SK-N-SH treated with all-trans-retinoic acid at 6 μM for 48 hours (cell line): Measurements from ENCODE around the gene OR2A5.

Source experiments
- ARNTL ChIP-seq: fragments of 450-650 bp; formaldehyde crosslinking; IDR thresholded peaks from 2 replicates; pipeline ENCODE4 v1.5.0; 2020; ENCODE audit warnings: low read depth, mild to moderate bottlenecking, moderate library complexity, borderline replicate concordance
- CSDC2 ChIP-seq: fragments of 250-450 bp; sonication (Bioruptor Pico); IDR thresholded peaks from 2 replicates; pipeline ENCODE4 v1.5.0; 2020; ENCODE audit warnings: mild to moderate bottlenecking, moderate library complexity
- GLIS3 ChIP-seq: fragments of 250-450 bp; sonication (Bioruptor Pico); IDR thresholded peaks from 2 replicates; pipeline ENCODE4 v1.5.0; 2020; ENCODE audit warnings: mild to moderate bottlenecking, moderate library complexity
- OSR1 ChIP-seq: fragments of 250-450 bp; sonication (Bioruptor Pico); IDR thresholded peaks from 2 replicates; pipeline ENCODE4 v1.8.0; 2022; ENCODE audit warnings: moderate library complexity, mild to moderate bottlenecking, inconsistent platforms
- ZC3H10 ChIP-seq: fragments of 250-450 bp; sonication (Bioruptor Pico); IDR thresholded peaks from 2 replicates; pipeline ENCODE4 v1.5.1; 2021; ENCODE audit warnings: mild to moderate bottlenecking, moderate library complexity
- ZFP30 ChIP-seq: fragments of 450-650 bp; formaldehyde crosslinking; IDR thresholded peaks from 2 replicates; pipeline ENCODE4 v1.5.0; 2022; ENCODE audit warnings: mild to moderate bottlenecking, moderate library complexity
- ZNF565 ChIP-seq: fragments of 450-650 bp; formaldehyde crosslinking; conservative IDR thresholded peaks from 2 replicates; pipeline ENCODE4 v1.5.0; 2020; ENCODE audit warnings: low read depth, mild to moderate bottlenecking, moderate library complexity
- ZNF8 ChIP-seq: fragments of 450-650 bp; formaldehyde crosslinking; IDR thresholded peaks from 2 replicates; pipeline ENCODE4 v1.5.0; 2020; ENCODE audit warnings: mild to moderate bottlenecking, moderate library complexity
- TF ChIP-seq, protein P1 (sequence below): fragments of 250-450 bp; sonication (Bioruptor Pico); IDR thresholded peaks from 2 replicates; pipeline ENCODE4 v1.5.1; 2021; ENCODE audit warnings: mild to moderate bottlenecking, moderate library complexity
- TF ChIP-seq, protein P2 (sequence below): fragments of 250-450 bp; sonication (Bioruptor Pico); IDR thresholded peaks from 2 replicates; pipeline ENCODE4 v1.8.0; 2020; ENCODE audit warnings: mild to moderate bottlenecking, moderate library complexity, borderline replicate concordance
- TF ChIP-seq, protein P3 (sequence below): fragments of 250-450 bp; sonication (Bioruptor Pico); IDR thresholded peaks from 2 replicates; pipeline ENCODE4 v1.5.1; 2020; ENCODE audit warnings: low read depth, mild to moderate bottlenecking, moderate library complexity

DNA sequence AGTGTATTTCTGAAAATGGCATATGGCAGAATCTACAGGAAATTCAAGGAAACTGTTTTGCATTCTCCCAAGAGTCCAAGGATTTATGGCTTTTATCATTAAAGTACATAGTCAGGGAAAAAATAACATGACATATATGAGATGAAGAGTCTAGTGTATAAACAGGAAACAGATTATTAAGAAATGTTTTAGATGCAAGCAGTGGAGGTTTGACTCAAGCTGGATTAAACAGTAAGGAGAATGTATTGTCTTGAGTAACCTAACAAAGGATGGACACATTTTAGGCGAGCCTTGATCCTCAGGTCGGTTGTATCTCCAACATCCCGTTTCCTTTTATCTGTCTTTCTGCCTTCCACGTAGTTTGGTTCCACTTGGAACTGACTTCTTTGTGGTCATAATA lies 30.7 kb upstream of the OR2A5 start:
- TF ChIP-seq, protein P1, sequence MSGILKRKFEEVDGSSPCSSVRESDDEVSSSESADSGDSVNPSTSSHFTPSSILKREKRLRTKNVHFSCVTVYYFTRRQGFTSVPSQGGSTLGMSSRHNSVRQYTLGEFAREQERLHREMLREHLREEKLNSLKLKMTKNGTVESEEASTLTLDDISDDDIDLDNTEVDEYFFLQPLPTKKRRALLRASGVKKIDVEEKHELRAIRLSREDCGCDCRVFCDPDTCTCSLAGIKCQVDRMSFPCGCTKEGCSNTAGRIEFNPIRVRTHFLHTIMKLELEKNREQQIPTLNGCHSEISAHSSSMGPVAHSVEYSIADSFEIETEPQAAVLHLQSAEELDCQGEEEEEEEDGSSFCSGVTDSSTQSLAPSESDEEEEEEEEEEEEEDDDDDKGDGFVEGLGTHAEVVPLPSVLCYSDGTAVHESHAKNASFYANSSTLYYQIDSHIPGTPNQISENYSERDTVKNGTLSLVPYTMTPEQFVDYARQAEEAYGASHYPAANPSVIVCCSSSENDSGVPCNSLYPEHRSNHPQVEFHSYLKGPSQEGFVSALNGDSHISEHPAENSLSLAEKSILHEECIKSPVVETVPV (CRISPR knock-in tag) = no peak
- TF ChIP-seq ZC3H10 (CRISPR knock-in tag) (no peak), ZNF8 (CRISPR knock-in tag) (no peak), GLIS3 (CRISPR knock-in tag) (no peak), ZFP30 (CRISPR knock-in tag) (no peak), ZNF565 (CRISPR knock-in tag) (no peak), OSR1 (CRISPR knock-in tag) (no peak), ARNTL (CRISPR knock-in tag) (no peak), CSDC2 (no peak)
- TF ChIP-seq, protein P2, sequence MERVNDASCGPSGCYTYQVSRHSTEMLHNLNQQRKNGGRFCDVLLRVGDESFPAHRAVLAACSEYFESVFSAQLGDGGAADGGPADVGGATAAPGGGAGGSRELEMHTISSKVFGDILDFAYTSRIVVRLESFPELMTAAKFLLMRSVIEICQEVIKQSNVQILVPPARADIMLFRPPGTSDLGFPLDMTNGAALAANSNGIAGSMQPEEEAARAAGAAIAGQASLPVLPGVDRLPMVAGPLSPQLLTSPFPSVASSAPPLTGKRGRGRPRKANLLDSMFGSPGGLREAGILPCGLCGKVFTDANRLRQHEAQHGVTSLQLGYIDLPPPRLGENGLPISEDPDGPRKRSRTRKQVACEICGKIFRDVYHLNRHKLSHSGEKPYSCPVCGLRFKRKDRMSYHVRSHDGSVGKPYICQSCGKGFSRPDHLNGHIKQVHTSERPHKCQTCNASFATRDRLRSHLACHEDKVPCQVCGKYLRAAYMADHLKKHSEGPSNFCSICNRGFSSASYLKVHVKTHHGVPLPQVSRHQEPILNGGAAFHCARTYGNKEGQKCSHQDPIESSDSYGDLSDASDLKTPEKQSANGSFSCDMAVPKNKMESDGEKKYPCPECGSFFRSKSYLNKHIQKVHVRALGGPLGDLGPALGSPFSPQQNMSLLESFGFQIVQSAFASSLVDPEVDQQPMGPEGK (CRISPR knock-in tag) = no peak
- TF ChIP-seq, protein P3, sequence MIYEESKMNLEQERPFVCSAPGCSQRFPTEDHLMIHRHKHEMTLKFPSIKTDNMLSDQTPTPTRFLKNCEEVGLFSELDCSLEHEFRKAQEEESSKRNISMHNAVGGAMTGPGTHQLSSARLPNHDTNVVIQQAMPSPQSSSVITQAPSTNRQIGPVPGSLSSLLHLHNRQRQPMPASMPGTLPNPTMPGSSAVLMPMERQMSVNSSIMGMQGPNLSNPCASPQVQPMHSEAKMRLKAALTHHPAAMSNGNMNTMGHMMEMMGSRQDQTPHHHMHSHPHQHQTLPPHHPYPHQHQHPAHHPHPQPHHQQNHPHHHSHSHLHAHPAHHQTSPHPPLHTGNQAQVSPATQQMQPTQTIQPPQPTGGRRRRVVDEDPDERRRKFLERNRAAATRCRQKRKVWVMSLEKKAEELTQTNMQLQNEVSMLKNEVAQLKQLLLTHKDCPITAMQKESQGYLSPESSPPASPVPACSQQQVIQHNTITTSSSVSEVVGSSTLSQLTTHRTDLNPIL (CRISPR knock-in tag) = no peak
